OCI-LY3 (cell line): ENCODE measurements around the gene GRK6.

Experiments
- H2AFZ ChIP-seq: fragments of 200-600, 300-600 bp; shearing (Covaris generic); 2 replicates; pipeline ENCODE4 v1.6.0; 2014; ENCODE audit warnings: antibody characterized with exemption, low read depth, low read length
- H3K27ac ChIP-seq: fragments of 200-600, 300-600 bp; sonication (generic); 2 replicates; pipeline ENCODE4 v1.5.1; 2014; ENCODE audit warnings: mild to moderate bottlenecking, low read length, moderate library complexity, mixed read lengths
- H3K27me3 ChIP-seq: fragments of 200-600, 300-600 bp; sonication (generic); 2 replicates; pipeline ENCODE4 v1.6.1; 2014; ENCODE audit warnings: low read depth, low read length, mixed read lengths
- H3K36me3 ChIP-seq: fragments of 200-600, 300-600 bp; sonication (generic); replicated peaks from 2 replicates; pipeline ENCODE3; 2014; ENCODE audit warnings: low read depth, low read length, mixed read lengths
- H3K4me1 ChIP-seq: fragments of 300-600, 200-600 bp; sonication (generic); 2 replicates; pipeline ENCODE4 v1.6.1; 2014; ENCODE audit warnings: low read length, mixed read lengths
- H3K4me2 ChIP-seq: fragments of 200-600, 300-600 bp; sonication (generic); 2 replicates; pipeline ENCODE4 v1.6.1; 2014; ENCODE audit warnings: low read length, mixed read lengths
- H3K4me3 ChIP-seq: fragments of 300-600, 200-600 bp; sonication (generic); 2 replicates; pipeline ENCODE4 v1.5.1; 2014; ENCODE audit warnings: antibody characterized with exemption, mild to moderate bottlenecking, low read length, moderate library complexity
- H3K79me2 ChIP-seq: fragments of 300-600, 200-600 bp; shearing (Covaris generic); 2 replicates; pipeline ENCODE4 v1.6.1; 2014; ENCODE audit warnings: mild to moderate bottlenecking, low read length, mixed read lengths
- H3K9ac ChIP-seq: fragments of 300-600, 200-600 bp; shearing (Covaris generic); 2 replicates; pipeline ENCODE4 v1.6.0; 2014; ENCODE audit warnings: mild to moderate bottlenecking, low read length, moderate library complexity
- H3K9me3 ChIP-seq: fragments of 200-600, 300-600 bp; shearing (Covaris generic); 2 replicates; pipeline ENCODE4 v1.6.1; 2014; ENCODE audit warnings: low read length, mixed read lengths; ENCODE audit not compliant: insufficient read depth
- H4K20me1 ChIP-seq: fragments of 200-600, 300-600 bp; sonication (generic); 2 replicates; pipeline ENCODE4 v1.6.1; 2016; ENCODE audit warnings: low read length, mixed read lengths; ENCODE audit not compliant: insufficient read depth
- EZH2phosphoT487 ChIP-seq: fragments of 200-600 bp; shearing (Covaris generic); IDR thresholded peaks from 2 replicates; pipeline ENCODE4 v1.6.1; 2018; ENCODE audit warnings: antibody characterized with exemption, mixed run types, low read depth
- TF ChIP-seq, protein P1 (sequence below): fragments of 200-600, 300-600 bp; sonication (generic); IDR thresholded peaks from 2 replicates; pipeline ENCODE4 v1.5.1; 2014; ENCODE audit warnings: antibody characterized with exemption, low read length, low read depth

The GRK6 gene

DNA sequence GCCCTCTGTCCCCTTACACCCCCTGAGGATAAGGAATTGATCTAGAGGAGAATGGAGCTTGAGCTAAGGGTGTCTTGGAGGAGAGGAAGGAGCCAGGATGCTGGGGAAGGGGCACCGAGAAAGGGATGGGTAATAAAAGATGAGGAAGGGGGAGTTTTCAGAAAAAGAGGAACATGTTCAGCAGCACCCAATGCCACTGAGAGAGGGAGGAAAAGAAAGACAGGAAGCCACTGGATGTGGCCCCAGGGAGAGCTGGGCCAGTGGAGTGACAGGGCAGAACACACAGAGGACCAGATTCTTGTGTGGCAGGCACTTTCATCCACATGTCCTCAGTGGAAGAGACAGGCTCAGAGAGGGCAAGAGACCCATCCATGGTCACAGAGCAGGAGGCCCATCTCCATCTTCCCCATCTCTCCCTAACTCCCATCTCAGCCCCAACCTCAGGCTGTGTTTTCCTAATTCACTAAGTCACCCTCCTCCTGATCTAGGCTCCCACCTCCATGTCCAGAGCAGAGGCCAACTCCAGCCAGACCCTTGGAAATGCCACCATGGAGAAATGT, 33.2 kb upstream of the GRK6 start:
- no peak overlapping the region for H3K27ac ChIP-seq
- no peak overlapping the region for H3K9ac ChIP-seq
- no peaks in the 10 kb centered on the region for H3K79me2 ChIP-seq
- TF ChIP-seq, protein P1, sequence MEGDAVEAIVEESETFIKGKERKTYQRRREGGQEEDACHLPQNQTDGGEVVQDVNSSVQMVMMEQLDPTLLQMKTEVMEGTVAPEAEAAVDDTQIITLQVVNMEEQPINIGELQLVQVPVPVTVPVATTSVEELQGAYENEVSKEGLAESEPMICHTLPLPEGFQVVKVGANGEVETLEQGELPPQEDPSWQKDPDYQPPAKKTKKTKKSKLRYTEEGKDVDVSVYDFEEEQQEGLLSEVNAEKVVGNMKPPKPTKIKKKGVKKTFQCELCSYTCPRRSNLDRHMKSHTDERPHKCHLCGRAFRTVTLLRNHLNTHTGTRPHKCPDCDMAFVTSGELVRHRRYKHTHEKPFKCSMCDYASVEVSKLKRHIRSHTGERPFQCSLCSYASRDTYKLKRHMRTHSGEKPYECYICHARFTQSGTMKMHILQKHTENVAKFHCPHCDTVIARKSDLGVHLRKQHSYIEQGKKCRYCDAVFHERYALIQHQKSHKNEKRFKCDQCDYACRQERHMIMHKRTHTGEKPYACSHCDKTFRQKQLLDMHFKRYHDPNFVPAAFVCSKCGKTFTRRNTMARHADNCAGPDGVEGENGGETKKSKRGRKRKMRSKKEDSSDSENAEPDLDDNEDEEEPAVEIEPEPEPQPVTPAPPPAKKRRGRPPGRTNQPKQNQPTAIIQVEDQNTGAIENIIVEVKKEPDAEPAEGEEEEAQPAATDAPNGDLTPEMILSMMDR, result no peak
- no peak for TF ChIP-seq EZH2phosphoT487
- H3K27me3 ChIP-seq, result peaks cover 17% of the 10 kb centered on the region
- no peak overlapping the region for H2AFZ ChIP-seq
- H3K36me3 ChIP-seq, result no peaks in the 10 kb centered on the region
- H3K4me2 ChIP-seq, result no peak overlapping the region
- no peaks in the 10 kb centered on the region for H4K20me1 ChIP-seq
- peaks cover 23% of the 10 kb centered on the region for H3K4me1 ChIP-seq
- H3K4me3 ChIP-seq, result no peak overlapping the region
- no peaks in the 10 kb centered on the region for H3K9me3 ChIP-seq

DNA sequence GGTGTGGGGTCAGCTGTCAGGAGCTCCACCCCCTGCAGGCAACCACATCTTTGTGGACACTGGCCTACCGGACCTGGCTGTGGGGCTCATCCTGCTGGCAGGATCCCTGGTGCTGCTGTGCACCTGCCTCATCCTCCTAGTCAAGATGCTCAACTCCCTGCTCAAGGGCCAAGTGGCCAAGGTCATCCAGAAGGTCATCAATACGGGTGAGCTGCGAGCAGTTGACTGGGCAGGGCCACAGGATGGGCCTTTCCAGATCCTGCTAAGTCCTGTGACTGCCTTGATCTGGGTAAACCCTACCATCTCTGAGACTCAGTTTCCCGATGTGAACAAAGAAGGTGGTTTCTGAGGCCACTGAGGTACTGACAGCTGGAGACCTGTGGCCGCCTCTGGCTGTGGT, 32.5 kb upstream of the GRK6 start:
- Histone ChIP-seq H3K79me2 (no peaks in the 10 kb centered on the region), H3K9ac (no peak overlapping the region), H3K9me3 (no peaks in the 10 kb centered on the region), H3K4me1 (peaks cover 17% of the 10 kb centered on the region), H3K4me2 (no peak overlapping the region), H3K27me3 (peaks cover 10% of the 10 kb centered on the region; the same call in 1 of the 2 replicates), H4K20me1 (no peaks in the 10 kb centered on the region), H3K36me3 (no peaks in the 10 kb centered on the region), H2AFZ (no peak overlapping the region), H3K27ac (no peak overlapping the region), H3K4me3 (no peak overlapping the region)
- TF ChIP-seq EZH2phosphoT487, result no peak
- TF ChIP-seq, protein P1, result no peak

DNA sequence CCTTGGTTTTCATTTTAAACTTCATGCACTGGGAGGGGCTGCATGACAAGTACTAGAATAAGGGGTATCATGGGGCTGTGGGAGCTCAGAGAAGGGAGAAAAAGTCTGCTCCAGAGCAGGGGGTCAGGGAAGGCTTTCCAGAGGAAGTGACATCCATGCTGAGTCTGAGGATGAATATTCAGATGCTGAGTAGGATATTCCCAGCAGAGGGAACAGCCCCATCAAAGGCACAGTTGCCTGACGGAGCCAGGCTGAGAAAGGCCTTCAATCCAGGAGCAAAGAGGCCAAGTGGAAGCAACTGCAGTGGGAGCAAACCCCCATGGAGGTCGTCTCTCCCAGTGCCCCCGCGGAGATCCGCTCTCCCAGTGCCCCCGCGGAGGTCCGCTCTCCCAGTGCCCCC, 30.4 kb upstream of the GRK6 start:
- TF ChIP-seq, protein P1, result no peak
- no peak for TF ChIP-seq EZH2phosphoT487
- Histone ChIP-seq H4K20me1 (no peaks in the 10 kb centered on the region), H3K9me3 (no peaks in the 10 kb centered on the region), H3K4me3 (no peak overlapping the region), H3K4me2 (no peak overlapping the region), H2AFZ (no peak overlapping the region), H3K4me1 (no peaks in the 10 kb centered on the region), H3K9ac (no peak overlapping the region), H3K79me2 (no peaks in the 10 kb centered on the region), H3K27ac (no peak overlapping the region), H3K27me3 (0 out of 2 replicates have a peak, but pooled peaks cover 3% of the 10 kb centered on the region), H3K36me3 (no peaks in the 10 kb centered on the region)

DNA sequence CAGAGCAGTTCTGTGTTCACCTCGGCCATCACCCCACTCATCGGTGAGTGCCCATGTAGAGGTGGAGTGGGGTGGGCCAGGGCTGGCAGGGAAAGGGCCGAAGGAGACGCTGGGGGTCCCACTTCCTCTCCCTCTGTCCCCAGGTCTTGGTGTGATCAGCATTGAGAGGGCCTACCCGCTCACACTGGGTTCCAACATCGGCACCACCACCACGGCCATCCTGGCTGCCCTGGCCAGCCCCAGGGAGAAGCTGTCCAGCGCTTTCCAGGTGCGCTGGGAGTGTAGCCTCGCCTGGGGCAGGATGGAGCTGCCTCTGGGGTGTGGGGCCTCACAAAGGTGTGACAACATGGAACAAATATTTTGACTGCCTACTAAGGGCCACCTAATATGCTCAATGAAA, 29.7 kb upstream of the GRK6 start:
- no peaks in the 10 kb centered on the region for H3K9me3 ChIP-seq
- H3K4me3 ChIP-seq, result no peak overlapping the region
- H3K9ac ChIP-seq, result no peak overlapping the region
- H3K36me3 ChIP-seq, result no peaks in the 10 kb centered on the region
- no peak overlapping the region for H3K27ac ChIP-seq
- no peak overlapping the region for H3K4me2 ChIP-seq
- TF ChIP-seq EZH2phosphoT487, result no peak
- TF ChIP-seq, protein P1, result no peak
- no peak overlapping the region for H2AFZ ChIP-seq
- H3K79me2 ChIP-seq, result no peaks in the 10 kb centered on the region
- H4K20me1 ChIP-seq, result no peaks in the 10 kb centered on the region
- H3K4me1 ChIP-seq, result no peaks in the 10 kb centered on the region
- H3K27me3 ChIP-seq, result 0 out of 2 replicates have a peak, but pooled peaks cover 3% of the 10 kb centered on the region
